ENCODE results near the gene TMEM267. TPM values are rescaled to one million over a fixed set of nuclear protein-coding genes. Genes with fewer than 3 reads are reported as not detected.
A peak's percentile ranks its signal among the peaks of the same experiment; 100 is the strongest.

Gene TMEM267
- total RNA-seq (15.0 and 17.6 TPM in 2 replicates), polyA plus RNA-seq (10.6 and 11.3 TPM in 2 replicates), polyA minus RNA-seq (8.2 and 10.3 TPM in 2 replicates)
- total RNA-seq (2013): 21.1 TPM

DNA sequence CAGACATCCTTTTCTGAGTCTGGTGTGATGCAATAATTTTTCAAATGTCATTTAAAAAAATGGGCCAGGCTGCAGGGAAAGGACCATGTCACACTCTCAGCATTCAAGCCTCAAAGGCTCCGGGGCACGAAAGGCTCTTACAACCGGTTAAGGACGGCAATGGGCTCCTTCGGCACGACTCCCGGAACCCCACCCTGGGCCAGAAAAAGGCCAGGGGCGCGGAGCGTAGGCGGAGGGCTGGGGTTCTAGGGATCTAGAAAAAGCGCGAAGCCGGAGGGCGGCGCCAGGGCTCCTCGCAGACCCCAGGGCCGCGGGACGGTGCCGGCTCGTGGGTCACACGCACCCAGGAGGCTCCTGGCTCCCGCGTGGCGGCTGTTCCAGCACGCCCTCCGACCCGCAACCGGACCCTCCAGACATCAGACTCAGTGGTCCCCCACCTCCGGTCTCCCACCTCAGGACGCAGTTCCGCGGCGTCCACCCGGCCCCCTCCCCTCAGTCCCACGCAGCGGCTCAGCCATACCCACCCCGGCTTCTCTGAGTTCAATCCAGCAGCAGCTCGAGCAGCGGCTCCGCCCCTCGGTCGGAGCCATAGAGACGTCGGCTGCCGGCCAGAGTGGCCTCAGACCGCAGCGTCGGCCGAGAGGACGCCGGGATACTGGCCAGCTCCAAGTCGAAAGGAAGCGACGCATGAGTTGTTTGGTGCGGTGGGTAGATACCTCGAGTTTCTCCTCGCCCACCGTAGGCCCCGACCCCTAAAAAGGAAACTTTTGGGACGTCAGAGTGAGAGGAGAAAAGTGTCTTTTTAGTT is at the start of gene TMEM267:
Gene TMEM267 (minus strand): TSS at position 568 of the 808 bp plus-strand sequence. CDS start 29,896 bp downstream, outside the sequence.
- H3K27ac Mint-ChIP-seq: peak within 1 kb of the TSS; percentile 100
- Histone ChIP-seq H3K4me2 (replicated peaks; ENCODE audit: low read depth, low read length, poor library complexity, severe bottlenecking) (peak within 1 kb of the TSS; percentile 77), H3K27ac (ENCODE audit: low read length in 2 of 2) (peak within 1 kb of the TSS; percentile 94 to 99), H3K4me1 (ENCODE audit: control insufficient read depth in 2 of 2, insufficient read depth in 2 of 2, low read length in 2 of 2) (peaks cover 22 to 23% of the 10 kb centered on the region in 2 donors), H3K9ac (ENCODE audit: low read length) (peak within 1 kb of the TSS; percentile 93), H3K79me2 (ENCODE audit: control insufficient read depth, insufficient read depth, low read length) (peaks cover 18% of the 10 kb centered on the region), H3K27me3 (replicated peaks in 1 of 4; ENCODE audit: control extremely low read depth in 1 of 4, control insufficient read depth in 3 of 4, insufficient read depth in 4 of 4, low read length in 3 of 4) (no peaks in the 10 kb centered on the region), H4K20me1 (ENCODE audit: control insufficient read depth, insufficient read depth, low read length, poor library complexity, severe bottlenecking) (no peaks in the 10 kb centered on the region), H2AFZ (ENCODE audit: insufficient read depth, low read depth, low read length, poor library complexity, severe bottlenecking) (peak within 1 kb of the TSS; percentile 87), H3K4me3 (ENCODE audit: control extremely low read depth in 1 of 5, extremely low read depth in 1 of 5, insufficient read depth in 1 of 5, low read depth in 2 of 5, low read length in 4 of 5) (peak within 1 kb of the TSS; percentile 58 to 92 (median 89)), H3K36me3 (replicated peaks in 1 of 2; ENCODE audit: control extremely low read depth in 1 of 2, control insufficient read depth in 1 of 2, extremely low read depth in 1 of 2, insufficient read depth in 2 of 2, low read length in 1 of 2) (no peaks in the 10 kb centered on the region), H3K9me3 (ENCODE audit: control extremely low read depth in 1 of 3, control insufficient read depth in 2 of 3, insufficient read depth in 1 of 3, low read length in 2 of 3) (no peaks in the 10 kb centered on the region)
- H3K4me1 Mint-ChIP-seq: peaks cover 33% of the 10 kb centered on the region
- no peaks in the 10 kb centered on the region for H3K9me3 Mint-ChIP-seq (ENCODE audit: insufficient read depth)
- ATAC-seq (ENCODE audit: low read depth): peak; percentile 87
- WGBS (ENCODE audit: insufficient coverage): under 1% methylated on average over 62 of the region's 62 CpGs
- intact Hi-C loops (cut with micrococcal nuclease): loop anchor here (1.0 to 10.0 kb wide), 14 partner anchors 32 to 1579 kb away; partner anchors contain the start of genes C5orf34, FBXO4, HMGCS1 and NNT
- CTCF ChIA-PET: interaction anchor here (0.6 to 3.2 kb wide), 28 partner anchors 8 to 603 kb away, joined by 3 to 41 read pairs (median 6); partner anchors contain the start of genes C5orf34, CCL28, HMGCS1 and NNT
- TF ChIP-seq CTCF (IDR thresholded peaks at IDR 0.05) (no peak), EZH2 (IDR thresholded peaks at IDR 0.05; ENCODE audit: borderline replicate concordance, insufficient read depth, low read depth, low read length, poor library complexity, severe bottlenecking) (no peak)
- H3K4me3 Mint-ChIP-seq: peak within 1 kb of the TSS; percentile 100
- no peaks in the 10 kb centered on the region for H3K27me3 Mint-ChIP-seq
- POLR2A ChIA-PET: interaction anchor here (0.6 to 2.6 kb wide), 21 partner anchors 32 to 1580 kb away, joined by 3 to 38 read pairs (median 9); partner anchors contain the start of genes C5orf34, FBXO4, HMGCS1 and NNT
- DNase-seq: peak; percentile 93

All from B cell (primary cell).